IMR-90 (cell line): Measurements from ENCODE around the gene TAT. TPM values are rescaled to one million over a fixed set of nuclear protein-coding genes. Genes with fewer than 3 reads are reported as not detected.

Experiments used
- ATAC-seq: fragments of 200-7000 bp; cut with Tn5 transposase; 2 replicates; pipeline ENCODE4 v1.9.1; 2020; ENCODE audit warnings: low read depth, mild to moderate bottlenecking, moderate library complexity
- BruUV-seq: library from RNA; stranded (reverse); fragments of 400-500 nt; replicated peaks from 2 replicates; lab custom pipeline; 2021; lab: Mats Ljungman, UMichigan
- CTCF ChIA-PET: fragments of 300-600 bp; formaldehyde crosslinking; extraction: SDS; loops from one replicate; lab custom pipeline; 2021; ENCODE audit warnings: antibody characterized with exemption; lab: Yijun Ruan, JAX
- POLR2A ChIA-PET: fragments of 300-600 bp; sonication (Branson Sonifier 250); formaldehyde crosslinking; loops from one replicate; lab custom pipeline; 2022; ENCODE audit warnings: antibody characterized with exemption; ENCODE audit not compliant: unreplicated experiment; lab: Charles Lee
- DNase-seq: peaks from one replicate; pipeline ENCODE4 v3.0.0; 2013
- H2AFZ ChIP-seq: replicated peaks from 2 replicates; pipeline ENCODE3; 2013; ENCODE audit warnings: low read length, mild to moderate bottlenecking; ENCODE audit not compliant: poor library complexity
- H2AK5ac ChIP-seq: 2 replicates; pipeline ENCODE4 v1.6.1; 2013; ENCODE audit warnings: low read depth, low read length, inconsistent platforms
- H2AK9ac ChIP-seq: replicated peaks from 2 replicates; pipeline ENCODE3; 2013; ENCODE audit warnings: mild to moderate bottlenecking, low read depth, low read length, moderate library complexity; ENCODE audit not compliant: poor library complexity
- H2BK120ac ChIP-seq: 2 replicates; pipeline ENCODE4 v1.6.1; 2013; ENCODE audit warnings: low read depth, low read length, inconsistent platforms
- H2BK15ac ChIP-seq: 3 replicates; pipeline ENCODE4 v1.6.1; 2013; ENCODE audit warnings: low read depth, low read length, inconsistent platforms
- H2BK20ac ChIP-seq: 2 replicates; pipeline ENCODE4 v1.6.1; 2013; ENCODE audit warnings: low read depth, mild to moderate bottlenecking, inconsistent platforms, low read length, moderate library complexity
- H2BK5ac ChIP-seq: 2 replicates; pipeline ENCODE4 v1.6.1; 2013; ENCODE audit warnings: mild to moderate bottlenecking, low read depth, low read length, inconsistent platforms; ENCODE audit not compliant: poor library complexity, severe bottlenecking
- H3K14ac ChIP-seq: replicated peaks from 2 replicates; pipeline ENCODE4 v1.6.1; 2013; ENCODE audit warnings: low read depth, low read length, inconsistent platforms
- H3K18ac ChIP-seq: 2 replicates; pipeline ENCODE4 v1.6.1; 2013; ENCODE audit warnings: low read depth, low read length, control low read depth
- H3K23ac ChIP-seq: 2 replicates; pipeline ENCODE4 v1.6.1; 2013; ENCODE audit warnings: low read depth, low read length, inconsistent platforms
- H3K27ac ChIP-seq: 2 replicates; pipeline ENCODE4 v1.5.1; 2013; ENCODE audit warnings: mild to moderate bottlenecking, control low read depth, low read length; ENCODE audit not compliant: insufficient read depth
- H3K27me3 ChIP-seq: 2 replicates; pipeline ENCODE4 v1.6.1; 2013; ENCODE audit warnings: low read length; ENCODE audit not compliant: control insufficient read depth, insufficient read depth
- H3K36me3 ChIP-seq: 2 replicates; pipeline ENCODE4 v1.6.1; 2013; ENCODE audit warnings: low read length, mixed read lengths; ENCODE audit not compliant: control insufficient read depth, insufficient read depth
- H3K4ac ChIP-seq: 2 replicates; pipeline ENCODE4 v1.6.1; 2013; ENCODE audit warnings: low read depth, low read length, inconsistent platforms
- H3K4me1 ChIP-seq: 2 replicates; pipeline ENCODE4 v1.6.1; 2013; ENCODE audit warnings: low read length, mixed read lengths; ENCODE audit not compliant: control insufficient read depth, insufficient read depth
- H3K4me2 ChIP-seq: 2 replicates; pipeline ENCODE4 v1.6.1; 2013; ENCODE audit warnings: low read depth, mild to moderate bottlenecking, control low read depth, low read length, moderate library complexity
- H3K4me3 ChIP-seq: 2 replicates; pipeline ENCODE4 v1.5.1; 2013; ENCODE audit warnings: low read depth, mild to moderate bottlenecking, control low read depth, low read length, moderate library complexity; ENCODE audit not compliant: insufficient read depth
- H3K56ac ChIP-seq: 2 replicates; pipeline ENCODE4 v1.6.1; 2013; ENCODE audit warnings: low read length, inconsistent platforms; ENCODE audit not compliant: insufficient read depth; ENCODE audit errors: extremely low read depth
- H3K79me1 ChIP-seq, 2 experiments: 2 replicates each; pipeline ENCODE4 v1.6.1; 2013; ENCODE audit warnings: low read length in 2 of 2, inconsistent platforms in 1 of 2, low read depth in 1 of 2
- H3K9ac ChIP-seq: 2 replicates; pipeline ENCODE4 v1.6.1; 2013; ENCODE audit warnings: low read depth, low read length, control low read depth
- H3K9me1 ChIP-seq: 2 replicates; pipeline ENCODE4 v1.6.1; 2013; ENCODE audit warnings: low read length, inconsistent platforms; ENCODE audit not compliant: insufficient read depth
- H3K9me3 ChIP-seq: 2 replicates; pipeline ENCODE4 v1.6.1; 2013; ENCODE audit warnings: low read length; ENCODE audit not compliant: control insufficient read depth, insufficient read depth
- H4K20me1 ChIP-seq: 2 replicates; pipeline ENCODE4 v1.6.1; 2013; ENCODE audit warnings: low read length, inconsistent platforms; ENCODE audit not compliant: insufficient read depth
- H4K5ac ChIP-seq: 2 replicates; pipeline ENCODE4 v1.6.1; 2013; ENCODE audit warnings: mild to moderate bottlenecking, low read depth, low read length, control low read depth
- H4K8ac ChIP-seq, 2 experiments: 2 replicates each; pipeline ENCODE4 v1.6.1; 2013; ENCODE audit warnings: low read depth in 2 of 2, low read length in 2 of 2, control low read depth in 1 of 2, inconsistent platforms in 1 of 2
- H4K91ac ChIP-seq: 2 replicates; pipeline ENCODE4 v1.6.1; 2013; ENCODE audit warnings: low read depth, low read length, inconsistent platforms; ENCODE audit not compliant: insufficient read depth
- CEBPB ChIP-seq: IDR thresholded peaks from 2 replicates; pipeline ENCODE4 v1.6.1; 2012; ENCODE audit warnings: low read depth, low read length, improper control_type of control experiment
- FOS ChIP-seq: fragments of 150-350 bp; IDR thresholded peaks from 2 replicates; pipeline ENCODE4 v1.6.1; 2016; ENCODE audit warnings: low read depth, low read length
- WGBS, 2 experiments: methylation state at CpG; one replicate each; pipeline versions ENCODE4 v1.1.5 to v1.1.7; 2013; ENCODE audit warnings: missing lambda C conversion rate in 2 of 2; ENCODE audit not compliant: insufficient read length in 1 of 2; ENCODE audit errors: extremely low coverage in 2 of 2; 5-methylcytosine and 5-hydroxymethylcytosine counted together
- dilution Hi-C: fragments of 300-500 bp; cut with HindIII; formaldehyde crosslinking; loops from one replicate; pipeline ENCODE4 v1.14.3; 2018; ENCODE audit warnings: low sequenced_read_pairs; ENCODE audit not compliant: unreplicated experiment
- in situ Hi-C: fragments of 300-500 bp; cut with MboI; formaldehyde crosslinking; loops from 3 replicates; pipeline ENCODE4 v1.14.3; 2019; ENCODE audit warnings: low sequenced_read_pairs, inconsistent platforms, mixed read lengths
- intact Hi-C: fragments of 100-400 bp; cut with micrococcal nuclease; formaldehyde crosslinking; loops from 2 replicates; pipeline ENCODE4 v1.10.0; 2022
- polyA plus RNA-seq, 3 experiments: library from polyadenylated mRNA; depleted of rRNA; stranded (reverse); fragments of >200 nt; gene quantifications; 2 replicates each; pipeline ENCODE4 v1.2.3, GENCODE V29; 2012; ENCODE audit warnings: low replicate concordance in 1 of 3
- total RNA-seq: library from RNA; depleted of rRNA; stranded (reverse); fragments of >200 nt; gene quantifications from 2 replicates; pipeline ENCODE4 v1.2.3, GENCODE V29; 2012

TAT gene
- total and polyA plus RNA-seq, 2 of the 4 experiments (the other 2 are of a cell fraction) = not detected

DNA sequence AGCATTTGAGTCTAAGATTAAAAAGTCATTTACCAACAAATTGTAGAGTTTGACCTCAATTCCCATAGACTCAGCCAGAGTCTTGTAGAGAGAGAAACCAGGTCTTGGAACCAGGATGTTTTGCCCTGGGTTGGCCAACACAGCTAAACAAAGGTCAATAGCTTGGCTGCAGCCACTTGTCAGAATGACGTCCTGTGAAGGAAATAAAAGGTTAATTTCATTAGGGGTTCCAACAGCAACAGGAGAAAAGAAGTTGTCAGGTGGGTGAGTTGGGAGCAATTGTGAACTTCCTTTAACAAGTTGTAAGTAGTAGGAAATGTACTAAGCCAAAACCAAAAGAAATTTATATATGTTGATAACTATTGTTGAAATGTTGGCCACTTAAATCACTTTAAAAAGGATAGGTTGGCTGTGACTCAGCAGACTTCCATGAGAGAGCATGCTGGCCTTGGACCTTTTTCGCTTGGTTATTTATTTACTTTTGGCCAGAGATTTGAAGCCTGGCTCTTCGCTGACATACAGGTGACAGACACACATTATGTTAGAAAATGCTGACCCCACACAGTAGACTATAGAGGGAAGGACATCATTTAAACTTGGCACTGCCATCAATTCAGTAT, 4.3 kb downstream of the TAT start:
- ATAC-seq = no peak
- Histone ChIP-seq H4K5ac (no peak overlapping the region), H3K4me2 (no peak overlapping the region), H2BK5ac (no peak overlapping the region), H3K23ac (no peak overlapping the region), H3K36me3 (no peaks in the 10 kb centered on the region), H2AK9ac (no peak overlapping the region), H3K4ac (no peak overlapping the region), H2BK20ac (no peak overlapping the region), H3K27me3 (peaks cover 16% of the 10 kb centered on the region), H3K56ac (no peak overlapping the region), H2AFZ (no peak overlapping the region), H3K9ac (no peak overlapping the region), H3K4me3 (no peak overlapping the region), H3K4me1 (no peaks in the 10 kb centered on the region), H2BK15ac (no peak overlapping the region), H4K91ac (no peak overlapping the region), H2BK120ac (no peak overlapping the region), H4K20me1 (no peaks in the 10 kb centered on the region), H3K14ac (no peak overlapping the region), H2AK5ac (no peak overlapping the region), H3K9me3 (no peaks in the 10 kb centered on the region), H3K79me1 (no peaks in the 10 kb centered on the region), H3K18ac (no peak overlapping the region), H4K8ac (no peak overlapping the region), H3K9me1 (no peaks in the 10 kb centered on the region), H3K27ac (no peak overlapping the region)
- no peak for DNase-seq
- WGBS, 2 experiments = 33% methylated on average over 1 of the region's 3 CpGs; no CpG with 5 or more reads in 1 of the 2 experiments
- intact Hi-C loops (no loop called here), in situ Hi-C loops (no loop called here), dilution Hi-C loops (no loop called here)
- ChIA-PET POLR2A (no interaction called here), CTCF (no interaction called here)
- TF ChIP-seq CEBPB (no peak), FOS (no peak)
- BruUV-seq = no TSS peak
